ES-I3 (cell line): ENCODE measurements around the gene HIRA.
"Not testable (repeated sequence)": the region's sequence is repeated elsewhere in the genome, so short reads cannot be mapped to it uniquely, and the experiment has no call there.

Experiments used
- H3K36me3 ChIP-seq: 2 replicates; pipeline ENCODE4 v1.6.1; 2013; ENCODE audit warnings: mild to moderate bottlenecking, low read length, control low read depth, moderate library complexity; ENCODE audit not compliant: insufficient read depth
- H3K4me1 ChIP-seq: 2 replicates; pipeline ENCODE4 v1.6.1; 2013; ENCODE audit warnings: mild to moderate bottlenecking, control low read depth, low read length; ENCODE audit not compliant: insufficient read depth
- H3K9ac ChIP-seq: 2 replicates; pipeline ENCODE4 v1.6.1; 2013; ENCODE audit warnings: low read depth, mild to moderate bottlenecking, low read length, moderate library complexity
- H3K9me3 ChIP-seq: 2 replicates; pipeline ENCODE4 v1.6.1; 2013; ENCODE audit warnings: mild to moderate bottlenecking, low read length, moderate library complexity; ENCODE audit not compliant: control insufficient read depth, insufficient read depth

The HIRA gene

GRCh38 chr22:19382240-19382639 lies 49.3 kb downstream of the HIRA start:
- H3K9ac ChIP-seq, result no peak overlapping the region
- H3K36me3 ChIP-seq, result peaks cover 26% of the 10 kb centered on the region
- H3K9me3 ChIP-seq, result no peaks in the 10 kb centered on the region
- H3K4me1 ChIP-seq, result no peaks in the 10 kb centered on the region

DNA sequence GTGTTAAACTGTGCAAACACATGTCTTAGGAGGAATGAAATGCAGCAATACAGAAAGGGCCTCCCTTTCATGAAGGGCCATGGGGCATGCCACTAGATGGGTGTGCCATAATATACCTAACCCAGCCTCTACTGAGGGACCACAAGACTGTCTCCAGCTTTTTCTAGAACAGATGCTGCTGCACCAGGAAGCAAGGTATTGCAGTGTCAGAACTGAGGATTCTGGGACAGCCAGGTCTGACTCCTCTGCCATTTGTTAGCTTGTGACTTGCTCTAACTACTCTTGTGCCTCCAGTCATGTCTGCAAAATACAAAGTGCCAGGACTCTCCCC lies 53.2 kb downstream of the HIRA start:
- peaks cover 25% of the 10 kb centered on the region for H3K36me3 ChIP-seq
- H3K9me3 ChIP-seq, result no peaks in the 10 kb centered on the region
- H3K9ac ChIP-seq, result no peak overlapping the region
- no peaks in the 10 kb centered on the region for H3K4me1 ChIP-seq

DNA sequence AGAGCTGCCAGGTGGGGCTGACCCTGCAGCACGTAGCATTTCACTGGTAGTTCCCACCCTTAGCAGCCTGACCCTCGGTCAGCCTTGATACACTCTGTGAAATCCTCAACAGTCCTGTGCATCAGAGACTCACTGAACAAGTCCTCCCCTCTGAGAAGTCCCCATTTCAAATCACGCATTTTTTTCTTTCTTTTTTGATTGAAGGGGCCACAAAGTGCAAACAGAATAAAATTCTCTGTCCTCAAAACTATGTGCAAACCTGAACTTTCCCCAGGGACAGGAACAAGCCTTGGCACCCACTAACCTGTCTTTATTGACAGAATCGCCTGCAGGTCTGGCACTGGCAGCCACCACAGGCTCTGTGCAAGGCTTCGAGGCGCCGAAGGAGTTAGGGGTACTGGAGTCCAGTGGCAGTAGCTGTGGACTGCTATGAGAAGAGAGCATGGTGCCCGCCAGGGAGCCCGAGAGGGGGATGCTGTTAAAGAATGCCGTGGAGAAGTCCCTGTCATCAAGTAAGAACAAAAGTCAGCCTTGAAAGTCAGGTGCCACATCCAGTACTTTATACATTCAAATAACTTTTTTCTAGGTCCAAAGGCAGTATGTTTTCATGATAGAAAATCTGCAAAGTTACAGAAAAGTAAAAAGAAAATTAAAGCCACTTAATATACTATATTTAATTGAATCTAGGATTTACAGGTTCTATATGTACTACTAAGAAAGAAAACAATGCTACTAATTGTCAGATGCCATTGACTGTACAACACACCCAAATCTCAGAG lies 53.8 kb downstream of the HIRA start:
- Histone ChIP-seq H3K9me3 (no peaks in the 10 kb centered on the region), H3K4me1 (no peaks in the 10 kb centered on the region), H3K36me3 (peaks cover 23% of the 10 kb centered on the region), H3K9ac (no peak overlapping the region)

DNA sequence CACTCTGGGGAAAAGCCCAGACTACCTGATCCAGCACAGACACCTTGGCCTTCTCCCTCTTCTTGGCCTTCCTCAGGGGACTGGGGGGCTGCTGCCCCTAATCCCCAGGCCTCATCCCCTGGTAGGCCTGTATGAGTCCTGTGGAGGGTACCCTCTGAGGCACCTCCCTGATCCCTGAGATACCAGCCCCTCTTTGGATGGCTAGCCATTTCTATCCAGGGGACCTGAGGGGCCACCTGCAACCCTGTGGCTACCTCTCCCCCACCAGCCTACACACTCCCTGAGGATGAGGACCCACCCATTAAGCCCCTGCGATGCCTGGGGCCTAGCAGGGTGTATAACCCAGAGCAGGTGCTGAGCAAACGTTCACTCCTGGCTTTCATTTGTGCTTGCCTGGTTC lies 54.6 kb downstream of the HIRA start:
- no peaks in the 10 kb centered on the region for H3K9me3 ChIP-seq
- peaks cover 19% of the 10 kb centered on the region for H3K36me3 ChIP-seq
- H3K9ac ChIP-seq, result no peak overlapping the region
- no peaks in the 10 kb centered on the region for H3K4me1 ChIP-seq

DNA sequence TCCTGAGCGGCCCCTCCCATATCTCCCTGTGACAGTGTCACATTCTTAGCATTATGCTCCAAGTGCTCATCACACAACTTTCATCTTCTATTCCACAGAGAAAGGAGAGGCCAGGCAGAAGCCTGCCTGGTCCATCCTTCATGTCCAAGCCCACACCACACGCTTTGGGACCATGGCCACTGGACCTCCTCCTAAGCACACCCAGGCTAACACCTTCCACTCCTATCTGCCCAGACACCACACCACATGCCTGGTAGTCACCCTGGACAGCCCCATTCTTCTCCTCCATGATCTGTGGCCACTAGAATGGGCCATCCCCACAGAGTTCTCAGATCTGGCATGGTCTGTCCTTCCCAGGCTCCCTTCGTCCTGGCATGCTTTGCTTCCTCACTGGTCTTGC lies 55.3 kb downstream of the HIRA start:
- H3K9me3 ChIP-seq, result no peaks in the 10 kb centered on the region
- H3K9ac ChIP-seq, result no peak overlapping the region
- peaks cover 19% of the 10 kb centered on the region for H3K36me3 ChIP-seq
- no peaks in the 10 kb centered on the region for H3K4me1 ChIP-seq

DNA sequence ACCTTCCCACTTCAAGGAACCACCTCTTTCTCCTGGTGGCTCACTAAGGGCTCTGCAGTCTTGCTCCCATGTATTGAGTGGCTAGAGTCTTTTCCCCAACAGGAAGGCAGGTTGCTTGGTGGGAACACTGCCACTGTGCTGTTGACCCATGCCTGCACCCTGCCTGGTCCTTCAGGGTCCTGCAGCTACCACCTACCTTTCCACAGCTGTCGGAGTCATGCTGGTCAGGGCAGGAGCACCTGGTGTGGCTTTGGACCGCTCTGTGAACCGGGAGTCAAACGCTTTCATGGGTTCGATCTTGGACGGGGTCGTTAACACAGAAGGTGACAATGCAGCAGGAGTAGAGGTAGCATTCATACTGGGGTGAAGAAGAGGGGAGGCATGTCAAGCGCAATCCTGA lies 56.1 kb downstream of the HIRA start:
- Histone ChIP-seq H3K9me3 (no peaks in the 10 kb centered on the region), H3K9ac (no peak overlapping the region), H3K36me3 (peaks cover 24% of the 10 kb centered on the region), H3K4me1 (no peaks in the 10 kb centered on the region)

GRCh38 chr22:19374410-19374809 lies 57.1 kb downstream of the HIRA start:
- H3K4me1 ChIP-seq, result no peaks in the 10 kb centered on the region
- no peaks in the 10 kb centered on the region for H3K9me3 ChIP-seq
- H3K36me3 ChIP-seq, result peaks cover 24% of the 10 kb centered on the region
- no peak overlapping the region for H3K9ac ChIP-seq

- Histone ChIP-seq H3K36me3 (peaks cover 24% of the 10 kb centered on the region), H3K4me1 (no peaks in the 10 kb centered on the region), H3K9ac (no peak overlapping the region), H3K9me3 (no peaks in the 10 kb centered on the region)
Measured at GRCh38 chr22:19373450-19373849, 58.1 kb downstream of the HIRA start.

GRCh38 chr22:19371893-19372292 lies 59.6 kb downstream of the HIRA start:
- Histone ChIP-seq H3K36me3 (peaks cover 20% of the 10 kb centered on the region), H3K9ac (no peak overlapping the region), H3K9me3 (no peaks in the 10 kb centered on the region), H3K4me1 (no peaks in the 10 kb centered on the region)

- H3K36me3 ChIP-seq, result peaks cover 15% of the 10 kb centered on the region
- no peak overlapping the region for H3K9ac ChIP-seq
- H3K4me1 ChIP-seq, result no peaks in the 10 kb centered on the region
- H3K9me3 ChIP-seq, result no peaks in the 10 kb centered on the region
Measured at GRCh38 chr22:19368876-19369275, 62.7 kb downstream of the HIRA start.

DNA sequence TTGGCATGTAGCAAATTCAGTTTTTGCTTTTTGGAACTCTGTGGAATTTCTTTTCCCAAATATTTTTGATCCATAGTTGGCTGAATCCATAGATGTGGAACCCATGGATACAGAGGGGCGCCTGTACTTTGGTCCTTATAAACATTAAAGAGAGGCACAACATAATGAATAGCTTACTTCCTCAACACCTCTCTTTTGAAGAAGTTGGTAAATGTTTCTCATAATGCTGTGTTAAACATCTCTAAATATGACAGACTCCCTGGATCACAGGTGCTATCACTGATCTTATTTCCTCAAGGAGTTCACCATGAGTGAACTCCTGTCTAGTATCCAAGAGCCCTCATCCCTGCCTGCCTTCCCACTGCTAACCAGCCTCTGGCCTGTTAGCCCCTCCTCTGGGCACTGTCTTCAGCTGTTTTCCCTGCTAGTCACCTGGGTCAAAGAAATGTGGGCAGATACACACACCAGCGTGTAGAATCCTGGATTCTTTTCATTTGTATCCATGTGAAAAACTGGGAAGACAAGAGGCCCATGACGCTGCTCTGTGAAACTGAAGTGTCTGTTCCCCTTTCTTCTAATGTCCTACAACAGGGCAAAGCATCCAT lies 63.7 kb downstream of the HIRA start:
- Histone ChIP-seq H3K9ac (no peak overlapping the region), H3K36me3 (peaks cover 12% of the 10 kb centered on the region), H3K9me3 (no peaks in the 10 kb centered on the region), H3K4me1 (no peaks in the 10 kb centered on the region)

- peaks cover 11% of the 10 kb centered on the region for H3K36me3 ChIP-seq
Measured at GRCh38 chr22:19363541-19363940, 68.0 kb downstream of the HIRA start.

GRCh38 chr22:19361501-19362103 lies 69.9 kb downstream of the HIRA start:
- H3K36me3 ChIP-seq, result peaks cover 7% of the 10 kb centered on the region
- no peak overlapping the region for H3K9ac ChIP-seq

More at GRCh38 chr22:19363541-19363940, 68.0 kb downstream of the HIRA start:
- not testable (repeated sequence) for H3K9ac ChIP-seq, H3K4me1 ChIP-seq, H3K9me3 ChIP-seq

DNA sequence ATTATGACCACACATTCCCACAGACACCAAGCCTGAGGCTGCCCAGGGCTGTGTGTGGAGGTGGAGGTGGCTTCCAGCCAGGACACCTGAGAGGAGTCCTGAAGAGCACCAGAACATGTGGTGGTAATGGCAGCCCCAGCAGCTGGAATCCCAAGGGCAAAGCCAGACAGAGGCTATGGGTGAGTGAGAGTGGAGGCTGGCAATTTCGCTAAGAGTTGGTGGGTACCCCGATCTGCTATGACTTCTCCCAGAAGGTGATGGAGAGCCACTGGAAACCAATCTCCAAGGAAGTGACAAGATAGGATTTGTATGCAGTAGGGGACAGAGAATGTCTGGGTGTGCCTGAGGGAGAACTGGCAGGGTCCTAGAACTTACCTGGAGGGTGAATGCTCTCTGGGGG lies 70.7 kb downstream of the HIRA start:
- Histone ChIP-seq H3K36me3 (peaks cover 7% of the 10 kb centered on the region), H3K9ac (no peak overlapping the region), H3K4me1 (no peaks in the 10 kb centered on the region), H3K9me3 (no peaks in the 10 kb centered on the region)

More at GRCh38 chr22:19361501-19362103, 69.9 kb downstream of the HIRA start:
- Histone ChIP-seq H3K4me1 (no peaks in the 10 kb centered on the region), H3K9me3 (no peaks in the 10 kb centered on the region)

DNA sequence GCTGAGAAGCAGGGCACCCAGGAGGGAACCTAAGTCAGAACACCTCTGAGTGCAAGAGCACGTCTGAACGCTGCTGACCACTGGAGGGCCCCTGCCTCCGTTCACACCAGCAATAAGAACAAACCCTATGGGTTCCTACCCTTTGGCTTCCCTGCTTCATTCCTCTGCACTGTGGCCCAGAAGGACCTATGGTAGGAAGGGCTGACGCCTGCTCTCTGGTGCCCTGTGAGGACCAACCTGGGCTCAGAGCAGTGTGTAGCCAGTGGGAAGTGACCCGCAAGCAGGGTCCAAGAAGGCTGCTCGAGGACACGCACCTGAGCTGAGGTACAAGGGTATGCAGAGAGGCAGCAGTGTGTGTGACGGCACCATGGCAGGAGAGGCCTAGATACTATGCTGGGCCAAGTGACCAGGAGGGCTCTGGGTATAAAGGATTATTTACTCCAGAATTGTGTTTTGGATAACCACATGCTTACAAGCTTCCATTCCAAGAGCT lies 71.2 kb downstream of the HIRA start:
- Histone ChIP-seq H3K4me1 (no peaks in the 10 kb centered on the region), H3K36me3 (peaks cover 7% of the 10 kb centered on the region), H3K9ac (no peak overlapping the region), H3K9me3 (no peaks in the 10 kb centered on the region)
